ENCODE data around the gene M1AP.

DNA sequence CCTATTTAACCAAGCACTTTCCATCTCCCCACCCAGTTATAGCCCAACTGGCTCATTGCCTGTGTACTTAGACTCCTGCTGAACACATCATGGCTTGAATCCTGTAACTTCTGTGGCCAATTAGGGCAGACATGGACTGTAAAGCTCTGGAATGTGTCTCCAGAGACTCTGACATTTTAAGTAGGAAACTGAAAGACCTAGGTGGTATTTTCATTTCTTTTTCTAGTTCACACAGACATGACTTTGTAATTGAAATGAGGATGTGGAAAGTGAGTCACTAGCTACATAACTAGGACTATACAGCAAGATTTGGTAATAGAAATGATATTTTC is 81.4 kb downstream of the M1AP start:
- TF ChIP-seq, protein P1, sequence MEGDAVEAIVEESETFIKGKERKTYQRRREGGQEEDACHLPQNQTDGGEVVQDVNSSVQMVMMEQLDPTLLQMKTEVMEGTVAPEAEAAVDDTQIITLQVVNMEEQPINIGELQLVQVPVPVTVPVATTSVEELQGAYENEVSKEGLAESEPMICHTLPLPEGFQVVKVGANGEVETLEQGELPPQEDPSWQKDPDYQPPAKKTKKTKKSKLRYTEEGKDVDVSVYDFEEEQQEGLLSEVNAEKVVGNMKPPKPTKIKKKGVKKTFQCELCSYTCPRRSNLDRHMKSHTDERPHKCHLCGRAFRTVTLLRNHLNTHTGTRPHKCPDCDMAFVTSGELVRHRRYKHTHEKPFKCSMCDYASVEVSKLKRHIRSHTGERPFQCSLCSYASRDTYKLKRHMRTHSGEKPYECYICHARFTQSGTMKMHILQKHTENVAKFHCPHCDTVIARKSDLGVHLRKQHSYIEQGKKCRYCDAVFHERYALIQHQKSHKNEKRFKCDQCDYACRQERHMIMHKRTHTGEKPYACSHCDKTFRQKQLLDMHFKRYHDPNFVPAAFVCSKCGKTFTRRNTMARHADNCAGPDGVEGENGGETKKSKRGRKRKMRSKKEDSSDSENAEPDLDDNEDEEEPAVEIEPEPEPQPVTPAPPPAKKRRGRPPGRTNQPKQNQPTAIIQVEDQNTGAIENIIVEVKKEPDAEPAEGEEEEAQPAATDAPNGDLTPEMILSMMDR (IDR thresholded peaks at IDR 0.05): no peak
- no peak for TF ChIP-seq POLR2A (IDR thresholded peaks at IDR 0.05)

All from lower leg skin (tissue), 3 donors.